GM12878 (cell line): Measurements from ENCODE around the gene NR1D1. TPM values are rescaled to one million over a fixed set of nuclear protein-coding genes. Genes with fewer than 3 reads are reported as not detected.

Experiments used
- ATAC-seq: fragments of 200-7000 bp; cut with Tn5 transposase; 3 replicates; pipeline ENCODE4 v1.9.1; 2020; ENCODE audit warnings: mild to moderate bottlenecking, moderate library complexity
- BruUV-seq: library from RNA; stranded (reverse); fragments of 400-500 nt; replicated peaks from 2 replicates; lab custom pipeline; 2021; lab: Mats Ljungman, UMichigan
- CTCF ChIA-PET: fragments of 300-600 bp; sonication (Branson Sonifier 250); formaldehyde crosslinking; extraction: SDS; loops from one replicate; lab custom pipeline; 2021; ENCODE audit warnings: inconsistent platforms; lab: Yijun Ruan, JAX
- POLR2A ChIA-PET: fragments of 350-600 bp; formaldehyde crosslinking; extraction: SDS; loops from one replicate; lab custom pipeline; 2021; ENCODE audit warnings: inconsistent platforms; lab: Charles Lee
- RAD21 ChIA-PET: fragments of 300-600 bp; sonication (Branson Sonifier 250); formaldehyde crosslinking; loops from one replicate; lab custom pipeline; 2023; ENCODE audit warnings: antibody characterized with exemption; ENCODE audit not compliant: unreplicated experiment; lab: Charles Lee
- SMC1A ChIA-PET: fragments of 300-600 bp; sonication (Branson Sonifier 250); formaldehyde crosslinking; loops from one replicate; lab custom pipeline; 2023; ENCODE audit not compliant: unreplicated experiment, uncharacterized antibody; lab: Charles Lee
- DNase-seq: peaks from one replicate; pipeline ENCODE4 v3.0.0-alpha.2; 2011; ENCODE audit warnings: low read depth, low spot score
- FAIRE-seq: peaks from 3 replicates; lab custom pipeline; 2011; peaks lifted over from hg19 to GRCh38; lab: Jason Lieb, UNC
- H2AFZ ChIP-seq: 2 replicates; pipeline ENCODE4 v1.6.0; 2011; ENCODE audit warnings: low read depth, low read length, control low read depth; ENCODE audit not compliant: control insufficient read depth
- H3K27ac ChIP-seq: 2 replicates; pipeline ENCODE4 v1.5.1; 2011; ENCODE audit warnings: control low read depth; ENCODE audit not compliant: control insufficient read depth, insufficient read depth
- H3K27me3 ChIP-seq, 2 experiments: replicated peaks in 1 of 2; 2 replicates each; pipeline versions ENCODE4 v1.6.0 to v1.6.1; 2011; ENCODE audit warnings: low read length in 1 of 2; ENCODE audit not compliant: control insufficient read depth in 2 of 2, insufficient read depth in 2 of 2
- H3K36me3 ChIP-seq, 2 experiments: 2 replicates each; pipeline ENCODE4 v1.5.1; 2011; ENCODE audit warnings: low read length in 1 of 2; ENCODE audit not compliant: control insufficient read depth in 2 of 2, insufficient read depth in 2 of 2
- H3K4me1 ChIP-seq: 2 replicates; pipeline ENCODE4 v1.6.1; 2011; ENCODE audit warnings: mild to moderate bottlenecking, low read length, moderate library complexity, mixed read lengths; ENCODE audit not compliant: control insufficient read depth, insufficient read depth
- H3K4me2 ChIP-seq: 2 replicates; pipeline ENCODE4 v1.6.0; 2011; ENCODE audit warnings: control low read depth; ENCODE audit not compliant: control insufficient read depth, insufficient read depth
- H3K4me3 ChIP-seq: fragments of 200-600 bp; sonication (generic); 2 replicates; pipeline ENCODE4 v1.5.1; 2016
- H3K79me2 ChIP-seq: 2 replicates; pipeline ENCODE4 v1.6.0; 2011; ENCODE audit warnings: low read length; ENCODE audit not compliant: control insufficient read depth, insufficient read depth
- H3K9ac ChIP-seq: 2 replicates; pipeline ENCODE4 v1.8.0; 2011; ENCODE audit warnings: low read length, control low read depth, mixed read lengths; ENCODE audit not compliant: control insufficient read depth, insufficient read depth
- H3K9me3 ChIP-seq: replicated peaks from 3 replicates; pipeline ENCODE4 v1.5.1; 2011; ENCODE audit warnings: mild to moderate bottlenecking, low read length; ENCODE audit not compliant: control insufficient read depth, insufficient read depth
- H4K20me1 ChIP-seq: 2 replicates; pipeline ENCODE4 v1.6.0; 2011; ENCODE audit not compliant: control insufficient read depth, insufficient read depth
- CHD4 ChIP-seq: fragments of 200-600 bp; sonication (generic); IDR thresholded peaks from 2 replicates; pipeline ENCODE4 v1.6.1; 2016; ENCODE audit warnings: mild to moderate bottlenecking
- FOXM1 ChIP-seq: IDR thresholded peaks from 2 replicates; pipeline ENCODE4 v1.6.1; 2012; ENCODE audit warnings: low read depth, mild to moderate bottlenecking, inconsistent platforms, low read length, moderate library complexity
- HDGF ChIP-seq: fragments of 450-650 bp; IDR thresholded peaks from 2 replicates; pipeline ENCODE4 v1.6.1; 2016; ENCODE audit warnings: antibody characterized with exemption
- NFIC ChIP-seq: IDR thresholded peaks from 2 replicates; pipeline ENCODE4 v1.6.1; 2012; ENCODE audit warnings: low read depth, mild to moderate bottlenecking, inconsistent platforms, low read length, moderate library complexity
- NR2F1 ChIP-seq: fragments of 450-650 bp; conservative IDR thresholded peaks from 2 replicates; pipeline ENCODE4 v1.6.1; 2017; ENCODE audit warnings: mild to moderate bottlenecking
- PAX5 ChIP-seq: IDR thresholded peaks from 2 replicates; pipeline ENCODE4 v1.6.1; 2011; ENCODE audit warnings: low read depth, low read length, borderline replicate concordance
- RELA ChIP-seq: fragments of 450-650 bp; IDR thresholded peaks from 2 replicates; pipeline ENCODE4 v1.8.0; 2014; ENCODE audit warnings: borderline replicate concordance; ENCODE audit not compliant: partially characterized antibody
- SUZ12 ChIP-seq: fragments of 200-600 bp; sonication (generic); IDR thresholded peaks from one replicate; pipeline ENCODE4 v1.6.1; 2018; ENCODE audit warnings: antibody characterized with exemption, mild to moderate bottlenecking; ENCODE audit not compliant: unreplicated experiment
- WRNIP1 ChIP-seq: IDR thresholded peaks from 2 replicates; pipeline ENCODE4 v1.6.1; 2011; ENCODE audit warnings: low read depth, low read length, improper control_type of control experiment, borderline replicate concordance
- WGBS: methylation state at CpG from one replicate; pipeline ENCODE4 v1.1.6; 2016; ENCODE audit warnings: low lambda C conversion rate; ENCODE audit not compliant: insufficient replicate concordance, insufficient coverage; ENCODE audit errors: missing lambda C conversion rate; 5-methylcytosine and 5-hydroxymethylcytosine counted together
- in situ Hi-C: fragments of 300-500 bp; cut with MboI; formaldehyde crosslinking; loops from 9 replicates; pipeline ENCODE4 v1.14.3; 2018; ENCODE audit warnings: mixed read lengths
- intact Hi-C: fragments of 100-400 bp; cut with micrococcal nuclease; formaldehyde crosslinking; loops from one replicate; pipeline ENCODE4 v1.14.2; 2022; ENCODE audit not compliant: unreplicated experiment
- polyA plus RNA-seq, 11 experiments: library from polyadenylated mRNA; depleted of rRNA in 4 of 11; unstranded in 6 of 11; stranded (reverse) in 5 of 11; fragments of >200 nt; fragmentation: Nextera tagmentation in 4 of 11; fragmentation: Illumina TruSeq in 1 of 11; extraction: Ambion mirVana in 4 of 11; extraction: Trizol in 1 of 11; gene quantifications; 1 replicate in 1 of 11; 2 replicates in 10 of 11; pipeline versions ENCODE4 v1.2.1 to v1.2.3, GENCODE V29; 2011 to 2016; ENCODE audit warnings: inconsistent platforms in 2 of 11, missing spikeins in 2 of 11, low read depth in 1 of 11
- total RNA-seq, 4 experiments: library from RNA; depleted of rRNA in 3 of 4; stranded (reverse); fragments of >200 nt in 3 of 4; fragmentation: Illumina TruSeq in 1 of 4; extraction: Trizol in 1 of 4; gene quantifications; 2 replicates each; pipeline versions ENCODE4 v1.2.1 to v1.2.3, GENCODE V29; 2013 to 2021
- TF ChIP-seq, protein P1 (sequence below): fragments of 450-650 bp; IDR thresholded peaks from 2 replicates; pipeline ENCODE4 v1.6.1; 2016; ENCODE audit warnings: mild to moderate bottlenecking
- TF ChIP-seq, protein P2 (sequence below): fragments of 450-650 bp; IDR thresholded peaks from 2 replicates; pipeline ENCODE4 v1.6.1; 2017; ENCODE audit warnings: low read depth, mild to moderate bottlenecking, moderate library complexity
- TF ChIP-seq, protein P3 (sequence below): IDR thresholded peaks from 2 replicates; pipeline ENCODE4 v1.6.1; 2011; ENCODE audit warnings: borderline replicate concordance, low read depth, mild to moderate bottlenecking, moderate library complexity, mixed read lengths, low read length; ENCODE audit not compliant: insufficient read depth; ENCODE audit errors: extremely low read length
- TF ChIP-seq, protein P4 (sequence below): fragments of 450-650 bp; IDR thresholded peaks from 2 replicates; pipeline ENCODE4 v1.6.1; 2017; ENCODE audit warnings: mild to moderate bottlenecking, low read depth, inconsistent platforms; ENCODE audit not compliant: poor library complexity, severe bottlenecking

The NR1D1 gene
- total and polyA plus RNA-seq, 10 of the 15 experiments (the other 5 are each of a cell fraction or from before 2014, with no cell fraction given): 0.10 to 3.4 (median 0.94) TPM

- TF ChIP-seq RELA: no peak
- TF ChIP-seq WRNIP1: no peak
- TF ChIP-seq, protein P1, sequence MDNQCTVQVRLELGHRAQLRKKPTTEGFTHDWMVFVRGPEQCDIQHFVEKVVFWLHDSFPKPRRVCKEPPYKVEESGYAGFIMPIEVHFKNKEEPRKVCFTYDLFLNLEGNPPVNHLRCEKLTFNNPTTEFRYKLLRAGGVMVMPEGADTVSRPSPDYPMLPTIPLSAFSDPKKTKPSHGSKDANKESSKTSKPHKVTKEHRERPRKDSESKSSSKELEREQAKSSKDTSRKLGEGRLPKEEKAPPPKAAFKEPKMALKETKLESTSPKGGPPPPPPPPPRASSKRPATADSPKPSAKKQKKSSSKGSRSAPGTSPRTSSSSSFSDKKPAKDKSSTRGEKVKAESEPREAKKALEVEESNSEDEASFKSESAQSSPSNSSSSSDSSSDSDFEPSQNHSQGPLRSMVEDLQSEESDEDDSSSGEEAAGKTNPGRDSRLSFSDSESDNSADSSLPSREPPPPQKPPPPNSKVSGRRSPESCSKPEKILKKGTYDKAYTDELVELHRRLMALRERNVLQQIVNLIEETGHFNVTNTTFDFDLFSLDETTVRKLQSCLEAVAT: no peak
- TF ChIP-seq HDGF: no peak
Measured at GRCh38 chr17:40097087-40097486, 3.3 kb downstream of the NR1D1 start (continued).

DNA sequence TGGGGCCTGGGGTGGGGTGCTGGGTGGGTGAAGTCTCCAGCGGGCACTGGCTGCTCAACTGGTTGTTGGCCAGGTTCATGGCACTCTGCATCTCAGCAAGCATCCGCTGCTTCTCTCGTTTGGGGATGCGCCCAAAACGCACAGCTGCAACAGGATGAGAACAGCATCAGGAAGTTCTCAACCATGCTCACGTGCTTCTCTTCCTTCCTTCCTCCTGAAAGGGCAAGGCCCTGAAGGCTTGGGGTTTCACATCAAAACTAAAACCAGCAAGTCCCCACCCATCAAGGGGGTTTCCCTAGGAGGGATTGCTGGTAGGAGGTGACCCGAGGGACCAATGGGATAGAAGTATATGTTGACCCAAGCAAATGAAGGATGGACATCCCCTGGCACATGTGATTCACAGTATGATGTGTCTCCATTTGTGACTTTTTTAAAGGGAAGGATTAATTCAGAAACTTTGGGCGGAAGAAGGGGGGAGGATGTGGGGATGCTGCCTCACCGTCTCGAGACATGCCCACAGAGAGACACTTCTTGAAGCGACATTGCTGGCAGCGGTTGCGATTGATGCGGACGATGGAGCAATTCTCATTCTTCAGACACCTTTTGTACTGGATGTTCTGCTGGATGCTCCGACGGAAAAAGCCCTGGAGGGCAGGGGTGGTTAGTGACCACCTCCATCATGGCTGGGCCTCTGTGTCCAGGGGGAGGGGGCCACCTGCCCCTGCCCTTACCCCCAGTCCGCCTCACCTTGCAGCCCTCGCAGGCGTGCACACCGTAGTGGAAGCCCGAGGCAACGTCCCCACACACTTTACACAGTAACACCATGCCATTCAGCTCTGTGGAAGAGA, 4.2 kb downstream of the NR1D1 start:
- RAD21 ChIA-PET: interaction anchor here (1.3 to 7.7 kb wide), 2 partner anchors 15 to 72 kb away, joined by 3 to 155 read pairs; no protein-coding TSS in a partner anchor
- peak; percentile 99 for FAIRE-seq
- TF ChIP-seq CHD4 (no peak), PAX5 (no peak), RELA (peak; percentile 89), NFIC (0 out of 2 replicates have a peak, but pooled peaks have one; percentile 36), NR2F1 (peak; percentile 68), SUZ12 (no peak), FOXM1 (no peak)
- TF ChIP-seq, protein P2, sequence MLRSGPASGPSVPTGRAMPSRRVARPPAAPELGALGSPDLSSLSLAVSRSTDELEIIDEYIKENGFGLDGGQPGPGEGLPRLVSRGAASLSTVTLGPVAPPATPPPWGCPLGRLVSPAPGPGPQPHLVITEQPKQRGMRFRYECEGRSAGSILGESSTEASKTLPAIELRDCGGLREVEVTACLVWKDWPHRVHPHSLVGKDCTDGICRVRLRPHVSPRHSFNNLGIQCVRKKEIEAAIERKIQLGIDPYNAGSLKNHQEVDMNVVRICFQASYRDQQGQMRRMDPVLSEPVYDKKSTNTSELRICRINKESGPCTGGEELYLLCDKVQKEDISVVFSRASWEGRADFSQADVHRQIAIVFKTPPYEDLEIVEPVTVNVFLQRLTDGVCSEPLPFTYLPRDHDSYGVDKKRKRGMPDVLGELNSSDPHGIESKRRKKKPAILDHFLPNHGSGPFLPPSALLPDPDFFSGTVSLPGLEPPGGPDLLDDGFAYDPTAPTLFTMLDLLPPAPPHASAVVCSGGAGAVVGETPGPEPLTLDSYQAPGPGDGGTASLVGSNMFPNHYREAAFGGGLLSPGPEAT: peak; percentile 84; the same call in 1 of the 2 replicates
- TF ChIP-seq, protein P3, sequence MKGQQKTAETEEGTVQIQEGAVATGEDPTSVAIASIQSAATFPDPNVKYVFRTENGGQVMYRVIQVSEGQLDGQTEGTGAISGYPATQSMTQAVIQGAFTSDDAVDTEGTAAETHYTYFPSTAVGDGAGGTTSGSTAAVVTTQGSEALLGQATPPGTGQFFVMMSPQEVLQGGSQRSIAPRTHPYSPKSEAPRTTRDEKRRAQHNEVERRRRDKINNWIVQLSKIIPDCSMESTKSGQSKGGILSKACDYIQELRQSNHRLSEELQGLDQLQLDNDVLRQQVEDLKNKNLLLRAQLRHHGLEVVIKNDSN: peak; percentile 47
- TF ChIP-seq, protein P4, sequence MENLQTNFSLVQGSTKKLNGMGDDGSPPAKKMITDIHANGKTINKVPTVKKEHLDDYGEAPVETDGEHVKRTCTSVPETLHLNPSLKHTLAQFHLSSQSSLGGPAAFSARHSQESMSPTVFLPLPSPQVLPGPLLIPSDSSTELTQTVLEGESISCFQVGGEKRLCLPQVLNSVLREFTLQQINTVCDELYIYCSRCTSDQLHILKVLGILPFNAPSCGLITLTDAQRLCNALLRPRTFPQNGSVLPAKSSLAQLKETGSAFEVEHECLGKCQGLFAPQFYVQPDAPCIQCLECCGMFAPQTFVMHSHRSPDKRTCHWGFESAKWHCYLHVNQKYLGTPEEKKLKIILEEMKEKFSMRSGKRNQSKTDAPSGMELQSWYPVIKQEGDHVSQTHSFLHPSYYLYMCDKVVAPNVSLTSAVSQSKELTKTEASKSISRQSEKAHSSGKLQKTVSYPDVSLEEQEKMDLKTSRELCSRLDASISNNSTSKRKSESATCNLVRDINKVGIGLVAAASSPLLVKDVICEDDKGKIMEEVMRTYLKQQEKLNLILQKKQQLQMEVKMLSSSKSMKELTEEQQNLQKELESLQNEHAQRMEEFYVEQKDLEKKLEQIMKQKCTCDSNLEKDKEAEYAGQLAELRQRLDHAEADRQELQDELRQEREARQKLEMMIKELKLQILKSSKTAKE: peak; percentile 67

More for the DNA sequence above, 4.2 kb downstream of the NR1D1 start:
- peaks cover 47% of the 10 kb centered on the region for H3K4me1 ChIP-seq
- peaks cover 11% of the 10 kb centered on the region for H3K79me2 ChIP-seq
- H3K4me2 ChIP-seq: peak overlapping the region; percentile 90
- BruUV-seq: TSS peak; percentile 98
- DNase-seq (peak; percentile 99), ATAC-seq (peak; percentile 78)
- peak overlapping the region; percentile 46 for H2AFZ ChIP-seq
- H4K20me1 ChIP-seq: no peaks in the 10 kb centered on the region
- CTCF ChIA-PET: interaction anchor here (0.9 to 10.6 kb wide), 4 partner anchors 10 to 181 kb away, joined by 3 to 176 read pairs (median 6); no protein-coding TSS in a partner anchor
- no peaks in the 10 kb centered on the region for H3K27me3 ChIP-seq
- peaks cover 0 to 6% of the 10 kb centered on the region in 2 experiments; a peak in 3 of 4 replicates for H3K36me3 ChIP-seq
- 2% methylated on average over 23 of the region's 23 CpGs for WGBS
- SMC1A ChIA-PET: interaction anchor here (10.4 kb wide), 1 partner anchor 16 kb away, joined by 132 read pairs; no protein-coding TSS in a partner anchor
- H3K4me3 ChIP-seq: peak overlapping the region; percentile 61
- POLR2A ChIA-PET: interaction anchor here (0.5 to 3.8 kb wide), 3 partner anchors 16 to 192 kb away, joined by 3 to 50 read pairs (median 3); no protein-coding TSS in a partner anchor
- intact Hi-C loops (no loop called here), in situ Hi-C loops (no loop called here)
- no peaks in the 10 kb centered on the region for H3K9me3 ChIP-seq
- peak overlapping the region; percentile 83 for H3K27ac ChIP-seq
- H3K9ac ChIP-seq: peak overlapping the region; percentile 47
